Thoracic aorta (tissue), 2 donors: Measurements from ENCODE around the gene PIGB. TPM values are rescaled to one million over a fixed set of nuclear protein-coding genes. Genes with fewer than 3 reads are reported as not detected.

Experiments used
- ATAC-seq: fragments of 150-250 bp; one replicate; pipeline ENCODE4 v1.8.0; 2017; ENCODE audit warnings: low read depth; ENCODE audit not compliant: insufficient number of reproducible peaks, low FRiP score
- DNase-seq: peaks from one replicate; pipeline ENCODE4 v3.0.0-alpha.2; 2020; ENCODE audit warnings: low spot score
- H3K27ac ChIP-seq, 2 donors: fragments of 200-600 bp; sonication (generic); 1 replicate in 1 of 2; 2 replicates in 1 of 2; pipeline ENCODE4 v1.5.1; 2016; ENCODE audit warnings: mild to moderate bottlenecking in 2 of 2, moderate library complexity in 2 of 2
- H3K27me3 ChIP-seq: fragments of 200-600 bp; sonication (generic); replicated peaks from 2 replicates; pipeline ENCODE4 v1.6.0; 2016; ENCODE audit warnings: mild to moderate bottlenecking; ENCODE audit not compliant: insufficient read depth
- H3K36me3 ChIP-seq: fragments of 200-600 bp; sonication (generic); one replicate; pipeline ENCODE4 v1.5.1; 2016
- H3K4me1 ChIP-seq, 2 donors: fragments of 200-600 bp; sonication (generic); 1 replicate in 1 of 2; 2 replicates in 1 of 2; pipeline versions ENCODE4 v1.5.1 to v1.6.0; 2016; ENCODE audit warnings: low read depth in 2 of 2, mild to moderate bottlenecking in 1 of 2; ENCODE audit not compliant: control insufficient read depth in 1 of 2
- H3K4me3 ChIP-seq: fragments of 200-600 bp; sonication (generic); 2 replicates; pipeline ENCODE4 v1.5.1; 2016; ENCODE audit warnings: mild to moderate bottlenecking
- H3K9me3 ChIP-seq: fragments of 200-600 bp; sonication (generic); 2 replicates; pipeline ENCODE4 v1.5.1; 2016
- total RNA-seq, 2 donors: library from RNA; depleted of rRNA; stranded (reverse); fragments of >200 nt; gene quantifications; one replicate each; pipeline versions ENCODE4 v1.1.0 to v1.2.3, GENCODE V29; 2016
- TF ChIP-seq, protein P1 (sequence below): fragments of 200-600 bp; sonication (generic); IDR thresholded peaks from one replicate; pipeline ENCODE4 v1.5.1; 2019; ENCODE audit warnings: antibody characterized with exemption

PIGB gene
- total RNA-seq, 2 donors from 2014 or later = 6.6 to 26.7 TPM

DNA sequence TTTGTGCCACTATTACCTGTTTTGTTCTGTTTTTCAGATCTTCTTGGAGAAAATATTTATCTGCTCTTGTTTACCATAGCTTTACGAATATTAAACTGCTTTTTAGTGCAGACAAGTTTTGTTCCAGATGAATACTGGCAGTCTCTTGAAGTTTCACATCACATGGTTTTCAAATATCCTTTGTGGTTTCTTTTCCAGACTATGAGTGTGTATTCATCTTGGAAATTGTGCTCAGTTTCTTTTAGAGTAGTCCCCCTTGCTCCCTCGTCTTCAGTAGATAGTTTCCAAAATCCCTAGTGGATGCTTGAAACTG, 1.2 kb downstream of the PIGB start:
- no peak for DNase-seq
- no peaks in the 10 kb centered on the region for H3K27me3 ChIP-seq
- TF ChIP-seq, protein P1, sequence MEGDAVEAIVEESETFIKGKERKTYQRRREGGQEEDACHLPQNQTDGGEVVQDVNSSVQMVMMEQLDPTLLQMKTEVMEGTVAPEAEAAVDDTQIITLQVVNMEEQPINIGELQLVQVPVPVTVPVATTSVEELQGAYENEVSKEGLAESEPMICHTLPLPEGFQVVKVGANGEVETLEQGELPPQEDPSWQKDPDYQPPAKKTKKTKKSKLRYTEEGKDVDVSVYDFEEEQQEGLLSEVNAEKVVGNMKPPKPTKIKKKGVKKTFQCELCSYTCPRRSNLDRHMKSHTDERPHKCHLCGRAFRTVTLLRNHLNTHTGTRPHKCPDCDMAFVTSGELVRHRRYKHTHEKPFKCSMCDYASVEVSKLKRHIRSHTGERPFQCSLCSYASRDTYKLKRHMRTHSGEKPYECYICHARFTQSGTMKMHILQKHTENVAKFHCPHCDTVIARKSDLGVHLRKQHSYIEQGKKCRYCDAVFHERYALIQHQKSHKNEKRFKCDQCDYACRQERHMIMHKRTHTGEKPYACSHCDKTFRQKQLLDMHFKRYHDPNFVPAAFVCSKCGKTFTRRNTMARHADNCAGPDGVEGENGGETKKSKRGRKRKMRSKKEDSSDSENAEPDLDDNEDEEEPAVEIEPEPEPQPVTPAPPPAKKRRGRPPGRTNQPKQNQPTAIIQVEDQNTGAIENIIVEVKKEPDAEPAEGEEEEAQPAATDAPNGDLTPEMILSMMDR = no peak
- no peaks in the 10 kb centered on the region for H3K9me3 ChIP-seq
- peaks cover 26 to 34% of the 10 kb centered on the region in 2 donors for H3K4me1 ChIP-seq
- peaks cover 5% of the 10 kb centered on the region for H3K36me3 ChIP-seq
- H3K4me3 ChIP-seq = peak overlapping the region; percentile 96
- ATAC-seq = no peak
- peak overlapping the region in 1 of 2 donors; percentile 98 for H3K27ac ChIP-seq

DNA sequence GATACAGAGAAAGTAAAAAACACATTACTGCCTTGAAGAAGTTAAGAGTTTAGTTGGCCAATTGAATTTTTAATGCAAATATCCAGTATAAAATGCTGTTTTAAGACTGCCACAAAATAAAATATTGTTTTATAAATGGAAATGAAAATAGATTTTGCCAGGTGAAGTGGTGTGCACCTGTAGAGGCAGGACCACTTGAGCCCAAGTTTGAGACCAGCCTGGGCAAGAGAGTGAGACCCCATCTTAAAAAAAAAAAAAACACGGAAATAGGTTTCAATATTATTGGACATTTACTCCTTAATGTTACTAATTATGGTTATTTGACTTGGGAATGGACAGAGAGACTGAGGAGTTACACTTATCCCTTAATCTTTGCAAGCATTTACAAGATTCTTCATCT, 1.9 kb downstream of the PIGB start:
- peaks cover 5% of the 10 kb centered on the region for H3K36me3 ChIP-seq
- no peak for DNase-seq
- no peak overlapping the region for H3K27ac ChIP-seq
- TF ChIP-seq, protein P1 = no peak
- H3K4me3 ChIP-seq = no peak overlapping the region
- H3K4me1 ChIP-seq = peaks cover 26 to 34% of the 10 kb centered on the region in 2 donors
- H3K9me3 ChIP-seq = no peaks in the 10 kb centered on the region
- ATAC-seq = no peak
- H3K27me3 ChIP-seq = no peaks in the 10 kb centered on the region

DNA sequence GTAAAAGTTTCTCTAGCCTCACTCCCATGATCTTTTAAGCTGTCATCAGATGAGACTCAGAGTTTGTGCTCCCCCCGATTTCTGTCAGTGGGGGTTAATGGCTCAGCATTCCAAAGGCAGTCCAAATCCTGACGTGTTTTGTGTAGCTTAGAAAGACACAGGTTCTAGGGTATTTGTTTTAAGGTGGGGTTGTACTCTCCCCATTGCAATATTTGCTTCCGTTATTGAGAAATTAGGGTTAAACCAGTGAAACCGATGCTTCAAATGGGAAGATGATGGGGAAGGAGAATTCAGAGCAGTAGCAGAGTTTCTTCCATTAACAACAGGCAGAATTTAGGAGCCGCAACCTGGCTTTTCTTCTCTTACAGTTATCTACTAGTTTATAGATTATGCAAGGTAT, 3.4 kb downstream of the PIGB start:
- Histone ChIP-seq H3K36me3 (peaks cover 5% of the 10 kb centered on the region), H3K27ac (no peak overlapping the region), H3K4me3 (no peak overlapping the region), H3K9me3 (no peaks in the 10 kb centered on the region), H3K4me1 (peaks cover 19 to 25% of the 10 kb centered on the region in 2 donors), H3K27me3 (no peaks in the 10 kb centered on the region)
- DNase-seq (no peak), ATAC-seq (no peak)
- TF ChIP-seq, protein P1 = no peak

DNA sequence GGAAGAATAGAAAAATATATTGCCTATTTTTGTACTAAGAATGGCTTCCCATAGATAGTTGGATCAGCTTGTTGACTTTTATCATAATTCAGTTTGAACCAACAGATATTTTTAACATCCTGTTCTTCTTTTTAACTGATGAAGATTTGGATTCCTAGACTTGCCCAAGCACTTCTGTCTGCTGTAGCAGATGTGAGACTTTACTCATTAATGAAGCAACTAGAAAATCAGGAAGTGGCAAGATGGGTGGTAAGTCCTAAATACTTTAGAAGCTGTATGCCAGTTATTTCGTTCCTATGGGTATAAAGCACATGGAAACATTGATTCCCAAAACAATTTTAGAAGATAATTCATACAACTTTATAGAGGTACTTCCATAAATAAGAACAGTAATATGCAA, 8.4 kb downstream of the PIGB start:
- Histone ChIP-seq H3K27ac (no peak overlapping the region), H3K9me3 (no peaks in the 10 kb centered on the region), H3K4me1 (no peaks in the 10 kb centered on the region), H3K4me3 (no peak overlapping the region), H3K36me3 (peaks cover 5% of the 10 kb centered on the region), H3K27me3 (no peaks in the 10 kb centered on the region)
- no peak for DNase-seq
- ATAC-seq = no peak
- TF ChIP-seq, protein P1 = no peak

DNA sequence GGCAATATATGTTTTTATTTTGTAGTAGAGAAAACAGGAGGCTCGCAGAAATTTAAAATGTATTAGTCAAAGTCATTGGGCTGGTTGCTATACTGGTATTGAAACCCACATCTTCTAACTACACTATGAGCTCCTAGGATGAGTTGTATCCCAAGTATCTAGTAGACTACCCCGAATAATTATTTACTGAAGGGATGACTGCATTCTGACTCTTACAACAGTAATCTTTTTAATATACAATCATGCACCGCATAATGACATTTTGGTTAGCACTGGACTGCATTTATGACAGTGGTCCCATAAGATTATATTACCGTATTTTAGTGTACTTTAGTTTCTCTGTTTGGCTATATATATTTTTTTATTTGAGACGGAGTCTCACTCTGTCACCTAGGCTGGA, 15.3 kb downstream of the PIGB start:
- no peaks in the 10 kb centered on the region for H3K27me3 ChIP-seq
- TF ChIP-seq, protein P1 = no peak
- DNase-seq (no peak), ATAC-seq (no peak)
- no peaks in the 10 kb centered on the region for H3K9me3 ChIP-seq
- peaks cover 4% of the 10 kb centered on the region for H3K36me3 ChIP-seq
- H3K27ac ChIP-seq = no peak overlapping the region
- no peak overlapping the region for H3K4me3 ChIP-seq
- H3K4me1 ChIP-seq = peaks cover under 1 to 9% of the 10 kb centered on the region in 2 donors
